Eye (tissue), 1 donor: Measurements from ENCODE around the gene SGSM2.

ENCODE experiments used
- DNase-seq: peaks from one replicate; pipeline ENCODE4 v3.0.0-alpha.2; 2015

Gene SGSM2

DNA sequence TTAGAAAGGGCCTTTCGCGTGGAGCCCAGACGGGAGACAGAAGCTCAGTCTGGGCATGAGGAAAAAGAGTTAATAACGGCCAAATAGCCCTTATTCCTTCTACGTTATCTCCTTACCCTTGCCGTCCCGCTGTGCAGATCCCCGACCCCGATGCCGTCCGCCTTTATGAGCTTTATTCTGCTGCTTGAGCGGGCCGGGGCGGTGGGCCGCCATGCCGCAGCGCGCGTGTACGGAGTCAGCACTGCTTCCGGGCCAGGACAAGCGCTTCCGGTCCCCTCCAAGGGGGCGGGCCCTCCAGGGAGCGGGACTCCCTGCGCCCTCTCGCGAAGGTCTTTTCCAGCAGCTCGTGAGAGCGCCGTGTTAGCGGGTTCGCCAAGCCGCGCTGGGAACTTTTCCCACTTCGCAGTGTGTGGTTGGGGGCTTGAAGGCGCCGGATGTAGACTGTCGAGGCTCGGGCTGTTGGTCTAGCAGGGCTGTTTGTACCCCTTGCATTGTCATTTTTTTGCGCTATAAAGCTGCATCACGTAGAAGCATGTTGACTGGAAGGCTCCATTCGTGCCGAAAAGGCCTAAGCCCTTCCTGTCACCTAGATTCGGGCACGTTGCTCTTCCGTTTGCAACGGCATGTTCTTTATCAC lies 968 bp upstream of the SGSM2 start, which contains the start of gene TSR1:
Gene TSR1, minus strand, starts transcription at position 243 of the 637 bp plus-strand sequence. Its CDS starts 30 bp downstream, at position 213.
- DNase-seq, result peak; percentile 96

DNA sequence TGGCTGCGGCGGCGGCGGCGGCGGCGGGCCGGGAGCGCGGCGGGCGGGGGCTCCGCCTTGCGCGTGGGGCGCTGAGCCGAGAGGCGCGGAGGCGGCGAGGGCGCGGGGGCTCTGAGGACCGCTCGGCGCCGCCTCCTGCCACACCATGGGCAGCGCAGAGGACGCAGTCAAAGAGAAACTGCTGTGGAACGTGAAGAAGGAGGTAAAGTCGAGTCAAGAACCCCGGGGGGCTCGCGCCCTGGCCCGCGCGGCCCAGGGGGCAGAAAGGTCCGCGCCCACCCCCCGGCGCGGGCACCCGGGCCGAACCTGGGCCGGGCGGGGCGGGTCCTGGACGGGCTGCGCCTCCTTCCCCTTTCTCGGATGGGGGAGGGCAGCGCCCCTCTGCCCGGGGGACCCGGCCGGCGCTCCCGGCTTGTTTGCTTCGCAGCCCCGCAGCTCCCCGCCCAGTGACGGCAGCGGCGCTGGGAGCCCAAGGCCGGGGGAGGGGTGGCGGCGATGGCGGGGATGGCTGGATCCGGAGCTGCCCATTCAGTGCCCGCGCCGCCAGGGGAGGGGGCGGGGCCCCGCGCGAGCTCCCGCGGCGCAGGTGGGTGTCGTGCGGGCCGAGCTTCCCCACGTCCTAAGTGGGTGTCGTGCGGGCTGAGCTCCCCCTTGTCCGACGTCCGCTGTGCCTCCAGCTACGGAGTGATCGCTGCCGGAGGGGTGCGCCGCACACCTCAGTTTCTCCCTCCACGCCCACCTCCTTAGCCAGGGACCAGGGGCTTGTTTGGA lies 428 bp downstream of the SGSM2 start:
- DNase-seq, result peak; percentile 72

DNA sequence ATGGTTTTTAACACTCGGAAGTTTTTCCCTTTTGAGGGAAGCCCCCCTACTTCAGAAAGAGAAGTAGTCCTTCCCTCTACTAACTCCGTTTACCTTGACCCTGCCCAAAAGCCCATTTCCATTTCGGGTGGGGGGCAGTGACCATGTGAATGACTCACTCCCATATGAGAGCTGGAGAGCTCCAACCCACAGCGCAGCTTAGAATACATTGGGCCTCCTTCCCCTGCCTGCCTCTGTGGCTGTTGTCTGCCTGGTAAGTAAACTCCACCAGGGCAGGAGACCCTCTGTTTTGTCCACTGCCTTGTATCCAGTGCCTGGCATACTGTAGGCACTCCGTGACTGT lies 985 bp downstream of the SGSM2 start:
- no peak for DNase-seq

DNA sequence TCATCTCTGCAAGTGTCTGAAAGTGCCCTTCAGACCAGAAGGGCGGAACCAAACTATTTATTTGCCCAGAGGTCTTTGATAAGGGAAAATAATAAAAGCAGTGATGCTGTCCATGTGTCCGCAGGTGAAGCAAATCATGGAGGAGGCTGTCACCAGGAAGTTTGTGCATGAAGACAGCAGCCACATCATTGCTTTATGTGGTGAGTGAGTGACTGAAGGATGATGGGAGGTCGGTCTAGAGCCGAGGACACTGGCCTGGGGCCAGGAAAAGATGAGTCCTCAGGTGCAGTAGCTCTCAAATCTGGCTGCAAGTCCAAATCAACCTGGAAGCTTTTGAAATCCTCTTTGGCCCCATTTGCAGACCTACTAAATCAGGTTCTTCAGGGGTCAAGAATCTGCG lies 6.1 kb downstream of the SGSM2 start:
- no peak for DNase-seq

DNA sequence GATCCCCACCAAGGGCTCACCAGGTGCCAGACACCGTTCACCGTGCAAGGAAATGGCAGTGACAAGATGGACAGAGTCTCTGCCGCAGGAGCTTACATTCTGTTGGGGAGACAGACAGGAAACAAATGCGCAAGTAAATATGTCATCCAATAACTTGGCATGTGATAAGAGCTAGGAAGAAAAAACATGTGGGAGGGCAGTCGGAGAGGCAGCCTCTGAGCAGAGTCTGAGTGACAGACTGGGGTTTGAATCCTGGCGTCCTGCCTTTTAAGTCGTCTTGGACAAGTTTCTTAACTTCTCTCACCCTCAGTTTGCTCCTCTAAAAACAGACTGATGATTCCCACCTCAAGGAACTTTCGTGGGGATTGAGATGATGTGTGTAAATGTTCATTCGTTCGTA lies 7.2 kb downstream of the SGSM2 start:
- DNase-seq, result no peak

DNA sequence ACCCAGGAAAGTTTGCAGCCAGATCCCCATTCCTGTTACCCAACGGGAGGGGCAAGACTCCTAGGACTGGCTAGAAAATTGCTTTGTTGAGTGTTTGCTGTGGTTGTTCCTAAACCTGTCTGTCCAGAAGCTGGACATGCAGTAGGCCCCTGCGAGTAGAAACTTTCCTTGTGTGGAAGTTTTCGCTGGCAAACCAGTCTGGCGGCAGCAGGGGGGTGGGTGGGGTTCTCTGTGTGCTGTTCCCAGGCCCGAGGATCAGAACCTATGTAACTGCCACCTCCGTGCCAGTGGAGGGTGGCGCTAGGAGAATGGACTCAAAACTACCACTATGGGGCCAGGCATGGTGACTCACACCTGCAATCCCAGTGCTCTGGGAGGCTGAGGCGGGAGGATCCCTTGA lies 9.2 kb downstream of the SGSM2 start:
- DNase-seq, result no peak

DNA sequence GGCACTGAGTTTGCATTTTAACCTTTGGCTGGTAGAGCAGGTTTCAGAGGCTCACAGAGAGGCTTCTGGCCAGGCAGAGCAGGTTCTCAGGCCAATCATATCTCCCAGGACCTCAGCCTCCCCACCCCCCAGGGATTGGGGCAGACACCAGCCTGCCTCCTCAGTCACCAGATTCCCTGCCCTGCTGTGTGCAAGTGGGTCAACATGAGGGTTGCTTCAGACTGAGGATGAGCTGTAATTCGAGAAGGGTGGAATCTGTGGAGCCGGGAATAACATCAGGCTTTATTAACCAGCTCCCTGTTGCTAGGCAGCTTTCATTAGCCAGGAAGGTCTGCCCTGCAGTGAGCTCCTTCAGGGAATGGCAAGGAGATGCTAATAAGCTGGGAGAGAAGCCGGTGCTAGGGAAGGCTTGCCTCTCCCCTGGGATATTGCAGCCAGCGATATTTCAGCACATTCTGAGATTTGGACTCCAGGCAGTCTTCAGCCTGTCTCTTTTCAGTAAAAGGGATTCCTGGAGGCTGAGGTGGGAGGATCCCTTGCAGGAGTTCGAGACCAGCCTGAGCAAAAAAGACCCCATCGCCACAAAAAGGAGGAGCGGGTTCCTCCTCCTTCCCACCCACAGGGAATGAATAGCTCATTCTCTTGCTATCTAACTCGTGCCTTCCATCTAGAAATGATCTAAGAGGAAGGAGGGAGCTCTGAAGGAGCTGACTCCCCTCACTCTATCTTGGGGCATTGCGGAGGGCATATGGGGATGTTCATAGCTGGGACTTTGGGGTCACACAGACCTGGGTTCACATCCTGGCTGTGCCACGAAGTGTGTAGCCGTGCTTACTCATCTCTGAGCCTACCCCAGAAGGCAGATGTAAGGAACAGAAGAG lies 10.7 kb downstream of the SGSM2 start:
- DNase-seq, result peak; percentile 88

DNA sequence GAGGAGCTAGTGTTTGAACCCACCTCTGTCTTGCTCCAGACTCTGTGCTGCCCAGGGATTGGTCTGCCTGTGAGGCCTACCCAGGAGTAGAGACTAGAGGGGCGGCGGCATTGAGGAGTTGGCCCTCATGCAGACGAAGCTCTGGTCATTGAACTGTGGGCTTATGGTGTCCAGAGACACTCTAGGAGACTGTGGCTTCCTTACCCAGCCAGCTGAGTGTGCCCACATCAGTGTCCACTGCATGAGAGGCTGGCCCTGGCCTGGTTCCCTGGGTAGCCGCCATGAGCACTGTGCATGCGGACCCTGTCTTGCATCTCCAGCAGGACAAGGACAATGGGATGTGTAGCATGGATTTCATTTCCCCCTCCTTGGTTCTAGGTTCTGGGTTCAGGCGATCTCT lies 14.0 kb downstream of the SGSM2 start:
- no peak for DNase-seq

DNA sequence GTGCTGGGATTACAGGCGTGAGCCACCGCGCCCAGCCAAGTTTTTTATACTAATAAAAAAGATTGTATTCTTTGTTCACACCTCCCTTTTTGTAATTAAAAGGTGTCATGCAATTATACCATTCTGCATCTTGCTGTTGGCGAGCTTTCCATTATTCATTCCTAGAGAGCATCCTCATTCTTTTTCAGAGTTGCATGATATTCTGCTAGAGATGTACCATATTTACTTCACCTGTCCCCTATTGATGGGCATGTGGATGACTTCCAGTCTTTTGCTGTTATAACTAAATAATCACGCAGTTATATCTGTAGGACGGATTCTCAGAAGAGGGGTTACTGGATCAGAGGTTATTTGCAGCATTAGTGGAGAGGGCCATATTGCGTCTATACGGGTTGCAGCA lies 17.0 kb downstream of the SGSM2 start:
- no peak for DNase-seq

DNA sequence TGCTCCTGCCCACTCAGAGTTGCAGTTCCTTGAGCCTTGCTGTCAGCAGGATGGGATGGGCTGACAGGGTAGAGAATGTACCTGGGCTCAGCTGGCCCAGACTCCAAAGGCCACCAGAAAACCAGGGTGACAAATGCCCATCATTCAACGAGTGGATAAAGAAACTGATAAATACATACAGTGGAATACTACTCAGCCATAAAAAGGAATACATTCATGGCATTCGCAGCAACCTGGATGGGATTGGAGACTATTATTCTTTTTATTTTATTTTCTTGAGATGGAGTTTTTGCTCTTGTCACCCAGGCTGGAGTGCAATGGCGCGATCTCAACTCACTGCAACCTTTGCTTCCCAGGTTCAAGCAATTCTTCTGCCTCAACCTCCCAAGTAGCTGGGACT lies 19.9 kb downstream of the SGSM2 start:
- DNase-seq, result no peak

DNA sequence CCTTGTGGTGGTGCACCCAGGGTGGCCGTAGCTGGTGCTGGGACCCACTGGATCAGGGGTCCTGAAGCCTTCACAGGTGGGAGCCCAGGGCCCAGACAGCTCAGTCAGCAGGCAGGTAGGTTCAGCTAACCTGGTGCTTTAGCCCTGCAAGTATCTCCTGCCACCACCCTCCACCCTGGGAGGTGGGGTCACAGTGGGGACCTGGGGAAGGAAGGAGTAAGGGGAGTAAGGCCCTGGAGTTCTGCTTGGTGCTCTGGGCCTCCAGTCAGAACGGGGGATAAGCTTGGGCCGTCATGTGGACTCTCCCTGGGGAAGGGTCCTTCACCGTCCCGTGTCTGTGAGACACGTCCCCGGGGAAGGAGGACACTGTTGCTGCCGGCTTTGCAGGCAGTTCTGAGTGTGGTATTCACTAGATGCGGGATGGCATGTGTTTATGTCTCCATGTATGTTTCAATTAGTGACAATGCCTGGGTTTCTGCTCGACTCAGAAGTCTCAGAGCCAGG lies 20.7 kb downstream of the SGSM2 start:
- no peak for DNase-seq

DNA sequence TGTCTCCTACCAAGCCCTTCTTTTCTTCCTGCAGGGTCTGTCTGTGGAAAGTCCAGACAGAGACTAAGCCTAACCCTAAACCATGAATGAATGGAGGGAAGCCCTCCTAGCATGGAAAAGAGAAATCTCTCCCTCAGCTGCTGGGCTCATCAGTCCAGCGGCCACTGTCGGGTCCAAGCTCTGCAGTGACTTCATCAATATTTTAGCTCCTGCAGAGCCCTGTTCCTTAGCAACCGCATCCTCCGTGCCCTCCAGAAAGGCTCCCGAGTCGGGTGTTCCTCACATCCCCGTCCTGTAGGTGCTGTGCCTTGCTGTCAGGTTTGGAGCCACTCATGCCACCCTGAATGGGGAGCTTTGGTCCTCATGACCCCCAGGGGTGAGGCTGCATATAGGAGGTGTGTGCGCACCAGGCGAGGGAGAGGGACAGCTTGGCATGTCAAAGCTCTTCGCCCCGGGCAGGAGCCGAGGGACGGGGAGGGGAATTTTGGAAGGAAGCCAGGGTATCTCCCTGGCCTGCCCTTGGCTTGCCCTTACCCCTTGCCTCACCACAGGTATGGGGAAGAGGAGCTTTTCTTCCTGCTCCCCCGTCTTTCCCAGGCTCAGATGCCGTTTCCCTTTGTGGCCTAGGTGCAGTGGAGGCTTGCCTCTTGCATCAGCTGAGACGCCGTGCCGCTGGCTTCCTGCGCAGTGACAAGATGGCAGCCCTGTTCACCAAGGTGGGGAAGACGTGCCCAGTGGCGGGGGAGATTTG lies 23.9 kb downstream of the SGSM2 start:
- peak; percentile 59 for DNase-seq

DNA sequence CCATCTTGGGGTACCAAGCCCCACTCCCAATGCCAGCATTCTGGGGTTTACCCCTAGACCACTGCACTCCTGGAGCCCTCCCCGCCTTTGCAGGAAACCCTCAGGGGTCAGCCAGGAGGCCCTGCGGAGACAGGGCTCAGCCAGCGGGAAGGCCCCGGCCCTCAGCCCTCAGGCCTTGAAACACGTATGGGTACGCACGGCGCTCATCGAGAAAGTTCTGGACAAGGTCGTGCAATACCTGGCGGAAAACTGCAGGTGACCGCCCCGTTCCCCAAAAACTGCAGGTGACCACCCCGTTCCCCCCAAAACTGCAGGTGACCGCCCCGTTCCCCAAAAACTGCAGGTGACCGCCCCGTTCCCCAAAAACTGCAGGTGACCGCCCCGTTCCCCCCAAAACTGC lies 24.7 kb downstream of the SGSM2 start:
- no peak for DNase-seq

DNA sequence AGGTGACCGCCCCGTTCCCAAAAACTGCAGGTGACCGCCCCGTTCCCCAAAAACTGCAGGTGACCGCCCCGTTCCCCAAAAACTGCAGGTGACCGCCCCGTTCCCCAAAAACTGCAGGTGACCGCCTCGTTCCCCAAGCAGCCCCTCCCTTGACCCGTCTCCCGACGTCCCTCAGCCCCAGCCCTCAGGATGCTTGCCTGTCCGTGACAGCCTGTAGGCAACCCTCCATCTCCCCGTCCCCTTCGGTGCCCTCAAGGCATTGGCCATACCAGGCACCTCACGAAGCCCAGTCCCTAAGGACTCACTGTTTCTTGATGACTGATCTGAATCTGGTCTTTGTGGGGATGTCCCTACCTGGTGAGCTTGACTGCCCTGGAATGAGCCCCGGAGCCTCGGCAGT lies 25.1 kb downstream of the SGSM2 start:
- no peak for DNase-seq

DNA sequence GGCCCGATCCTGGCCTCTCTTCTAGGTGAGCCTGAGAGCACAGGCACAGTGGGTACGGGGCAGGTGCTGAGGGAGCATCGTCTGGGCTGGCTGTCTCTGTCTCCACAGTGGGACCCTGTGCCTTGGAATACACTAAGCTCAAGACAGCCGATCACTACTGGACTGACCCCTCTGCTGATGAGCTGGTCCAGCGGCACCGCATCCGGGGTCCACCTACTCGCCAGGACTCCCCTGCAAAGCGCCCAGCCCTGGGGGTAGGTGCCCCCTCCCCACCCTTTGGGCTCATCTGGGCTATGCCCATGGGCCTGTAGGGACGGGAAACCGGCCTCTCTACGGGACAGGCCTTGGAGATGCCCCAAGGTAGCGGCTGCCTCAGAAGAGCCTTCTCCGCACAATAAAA lies 25.6 kb downstream of the SGSM2 start:
- DNase-seq, result no peak

DNA sequence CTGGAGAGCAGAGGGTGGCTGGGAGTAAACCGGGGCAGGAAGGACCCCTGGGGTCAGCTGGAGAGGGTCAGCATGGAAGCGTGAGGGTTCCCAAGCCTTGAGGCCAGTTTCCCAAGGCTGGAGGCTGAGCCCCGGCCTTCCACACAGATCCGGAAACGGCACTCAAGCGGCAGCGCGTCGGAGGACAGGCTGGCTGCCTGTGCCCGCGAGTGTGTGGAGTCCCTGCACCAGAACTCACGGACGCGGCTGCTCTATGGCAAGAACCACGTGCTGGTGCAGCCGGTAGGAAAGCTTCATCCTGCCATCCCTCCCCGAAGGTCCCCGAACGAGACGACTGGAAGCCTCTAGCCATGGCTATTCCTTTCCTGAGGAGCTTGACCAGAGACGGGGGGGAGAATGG lies 26.0 kb downstream of the SGSM2 start:
- DNase-seq, result no peak

DNA sequence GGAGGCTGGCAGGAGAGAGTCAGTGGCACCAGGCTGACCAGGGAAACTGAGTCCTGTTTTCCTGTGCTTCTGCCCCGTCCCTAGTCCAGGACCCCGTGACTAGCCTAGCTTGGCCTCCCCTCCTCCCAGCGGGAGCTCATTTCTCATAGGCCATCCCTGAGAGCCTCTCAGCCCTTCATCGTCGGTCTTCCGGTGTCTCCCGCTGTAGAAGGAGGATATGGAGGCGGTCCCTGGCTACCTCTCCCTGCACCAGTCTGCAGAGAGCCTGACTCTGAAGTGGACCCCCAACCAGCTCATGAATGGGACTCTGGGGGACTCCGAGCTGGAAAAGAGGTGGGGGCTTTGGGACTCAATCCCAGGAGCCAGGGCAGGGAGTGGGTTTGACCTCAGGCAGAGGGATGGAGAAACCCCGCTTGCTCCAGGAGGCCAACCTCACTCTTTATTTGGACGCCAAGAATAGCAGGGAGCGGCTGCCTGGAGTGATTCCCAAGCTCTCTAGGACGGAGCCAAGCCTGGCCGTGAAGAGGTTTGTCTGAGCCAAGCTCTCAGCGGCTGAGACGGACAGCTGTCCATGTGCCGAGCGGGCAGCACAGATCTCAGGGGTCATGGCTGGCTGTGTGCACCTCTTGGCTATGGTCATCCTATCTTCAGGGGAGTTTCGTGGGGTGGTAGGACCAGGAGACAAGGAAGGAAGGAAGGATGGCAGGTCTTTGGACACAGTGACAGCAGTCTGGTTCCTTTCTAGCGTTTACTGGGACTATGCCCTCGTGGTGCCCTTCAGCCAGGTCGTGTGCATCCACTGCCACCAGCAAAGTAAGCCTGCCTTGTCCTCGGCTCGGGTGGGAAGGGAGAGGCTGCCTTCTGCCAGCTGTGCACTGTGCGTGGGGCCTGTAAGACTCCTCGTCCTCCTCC lies 26.8 kb downstream of the SGSM2 start:
- no peak for DNase-seq

DNA sequence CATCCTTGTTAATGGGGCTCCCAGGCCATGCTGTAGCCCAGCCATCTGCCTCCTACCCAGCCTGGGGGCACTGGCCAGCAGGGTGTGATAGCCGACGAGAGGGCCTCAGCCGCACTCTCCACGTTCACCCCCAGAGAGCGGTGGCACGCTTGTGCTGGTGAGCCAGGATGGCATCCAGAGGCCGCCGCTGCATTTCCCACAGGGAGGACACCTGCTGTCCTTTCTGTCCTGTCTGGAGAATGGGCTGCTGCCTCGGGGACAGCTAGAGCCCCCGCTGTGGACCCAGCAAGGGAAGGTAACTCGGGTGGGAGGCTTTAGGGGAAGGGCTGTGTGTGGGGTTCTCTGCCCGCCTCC lies 27.4 kb downstream of the SGSM2 start:
- no peak for DNase-seq

DNA sequence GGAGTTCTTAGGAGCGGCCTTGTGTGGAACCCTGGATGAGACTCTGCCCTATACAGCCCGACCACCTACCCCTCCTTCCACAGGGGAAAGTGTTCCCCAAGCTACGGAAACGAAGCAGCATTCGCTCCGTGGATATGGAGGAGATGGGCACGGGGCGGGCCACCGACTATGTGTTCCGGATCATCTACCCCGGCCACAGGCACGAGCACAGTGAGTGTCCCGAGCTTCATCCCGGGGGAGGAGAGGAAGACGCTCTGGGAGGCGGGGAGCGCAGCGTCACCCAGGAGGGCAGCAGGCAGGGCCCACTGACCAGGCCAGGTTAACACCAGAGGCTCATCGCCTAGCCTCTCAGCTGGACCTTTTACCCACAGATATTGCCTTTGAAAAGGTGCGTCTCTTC lies 27.8 kb downstream of the SGSM2 start:
- DNase-seq, result no peak

DNA sequence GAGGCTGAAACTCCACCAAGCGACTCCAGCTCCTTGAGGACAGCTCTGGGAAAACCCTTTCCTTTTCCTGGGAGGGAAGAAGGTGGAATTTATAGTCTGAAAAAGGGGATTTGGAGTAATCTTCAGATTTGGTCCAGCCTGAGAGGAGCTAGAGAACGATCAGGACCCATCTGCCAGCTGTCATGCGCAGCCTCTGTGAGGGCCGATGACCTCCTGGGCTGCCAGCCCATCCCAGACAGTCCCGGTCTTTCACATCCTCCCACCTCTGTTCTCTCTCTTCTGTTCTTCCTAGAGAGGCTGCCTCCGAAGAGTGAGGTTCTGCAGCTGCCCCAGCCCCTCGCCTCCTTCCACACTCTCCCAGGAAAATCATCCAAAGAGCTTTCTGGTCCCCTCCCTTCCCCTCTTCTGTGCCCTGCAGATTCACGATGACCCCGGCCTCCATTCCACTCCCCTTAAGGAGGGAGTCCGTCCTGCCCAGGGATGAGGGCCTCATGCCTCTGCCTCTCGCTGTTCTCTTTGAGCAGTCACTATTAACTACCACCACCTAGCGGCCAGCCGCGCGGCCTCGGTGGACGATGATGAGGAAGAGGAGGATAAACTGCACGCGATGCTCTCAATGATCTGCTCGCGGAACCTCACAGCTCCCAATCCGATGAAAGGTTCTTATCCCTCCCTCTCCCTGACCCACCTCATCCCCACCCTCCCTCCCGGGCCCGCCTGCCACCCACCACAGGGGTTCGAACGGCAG lies 29.6 kb downstream of the SGSM2 start:
- no peak for DNase-seq

DNA sequence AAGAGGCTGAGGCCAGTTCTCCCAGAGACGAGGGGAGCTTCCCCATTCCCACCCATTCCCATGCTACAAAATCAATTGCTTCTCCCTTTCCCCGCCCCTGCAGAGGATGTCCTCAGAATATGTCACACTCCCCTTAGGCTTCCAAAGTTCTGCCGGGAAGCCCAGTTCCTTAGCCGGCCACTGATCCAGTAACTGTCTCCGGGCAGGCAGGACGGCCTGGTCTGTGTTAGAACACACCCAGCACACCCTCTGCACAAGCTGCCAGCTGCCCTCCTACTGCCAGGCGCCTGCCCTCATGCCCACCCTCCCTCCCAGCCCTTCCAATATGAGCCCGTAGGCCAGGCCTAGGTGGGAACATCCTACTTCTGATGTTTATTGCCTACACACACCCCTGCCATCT lies 31.1 kb downstream of the SGSM2 start:
- DNase-seq, result no peak
